ENCODE measurements around the gene FGF4. TPM values are rescaled to one million over a fixed set of nuclear protein-coding genes. Genes with fewer than 3 reads are reported as not detected.

Gene FGF4
- total RNA-seq, 1 donor: not detected

GRCh38 chr11:69730500-69730899 is 44.6 kb downstream of the FGF4 start:
- DNase-seq (ENCODE audit: low read depth): no peak
- no peak overlapping the region for H3K4me3 ChIP-seq (ENCODE audit: low read depth, low read length)
- TF ChIP-seq CTCF (IDR thresholded peaks at IDR 0.05; ENCODE audit: insufficient read depth, low read length): no peak

- H3K4me3 ChIP-seq (ENCODE audit: low read depth, low read length): no peak overlapping the region
- no peak for TF ChIP-seq CTCF (IDR thresholded peaks at IDR 0.05; ENCODE audit: insufficient read depth, low read length)
- no peak for DNase-seq (ENCODE audit: low read depth)
These were observed 45.9 kb downstream of the FGF4 start for GRCh38 chr11:69729252-69729651.

GRCh38 chr11:69727266-69727665 is 47.9 kb downstream of the FGF4 start:
- no peak for TF ChIP-seq CTCF (IDR thresholded peaks at IDR 0.05; ENCODE audit: insufficient read depth, low read length)
- no peak for DNase-seq (ENCODE audit: low read depth)

GRCh38 chr11:69726481-69726880 is 48.7 kb downstream of the FGF4 start:
- TF ChIP-seq CTCF (IDR thresholded peaks at IDR 0.05; ENCODE audit: insufficient read depth, low read length): no peak
- DNase-seq (ENCODE audit: low read depth): no peak
- H3K4me3 ChIP-seq (ENCODE audit: low read depth, low read length): no peak overlapping the region

More at GRCh38 chr11:69727266-69727665, 47.9 kb downstream of the FGF4 start:
- no peak overlapping the region for H3K4me3 ChIP-seq (ENCODE audit: low read depth, low read length)

GRCh38 chr11:69726019-69726418 is 49.1 kb downstream of the FGF4 start:
- no peak overlapping the region for H3K4me3 ChIP-seq (ENCODE audit: low read depth, low read length)
- no peak for DNase-seq (ENCODE audit: low read depth)
- no peak for TF ChIP-seq CTCF (IDR thresholded peaks at IDR 0.05; ENCODE audit: insufficient read depth, low read length)

- DNase-seq (ENCODE audit: low read depth): no peak
- peak; percentile 9 for TF ChIP-seq CTCF (IDR thresholded peaks at IDR 0.05; ENCODE audit: insufficient read depth, low read length)
- no peak overlapping the region for H3K4me3 ChIP-seq (ENCODE audit: low read depth, low read length)
These were observed 53.4 kb downstream of the FGF4 start for GRCh38 chr11:69721745-69722144.

- TF ChIP-seq CTCF (IDR thresholded peaks at IDR 0.05; ENCODE audit: insufficient read depth, low read length): no peak
- no peak overlapping the region for H3K4me3 ChIP-seq (ENCODE audit: low read depth, low read length)
- DNase-seq (ENCODE audit: low read depth): no peak
These were observed 54.0 kb downstream of the FGF4 start for GRCh38 chr11:69721106-69721505.

Data from fibroblast of the aortic adventitia (primary cell).